Stomach (tissue), 4 donors: ENCODE results near the gene CYFIP1.

Source experiments
- CTCF ChIP-seq, 7 experiments: fragments of 450-650 bp in 4 of 7; fragments of 200-600 bp in 3 of 7; sonication (generic) in 3 of 7; IDR thresholded peaks; one replicate each; pipeline ENCODE4 v1.5.1; 2016 to 2019; ENCODE audit warnings: antibody characterized with exemption in 7 of 7, control low read depth in 2 of 7, mild to moderate bottlenecking in 1 of 7
- POLR2A ChIP-seq, 4 donors: fragments of 450-650 bp; IDR thresholded peaks; one replicate each; pipeline ENCODE4 v1.6.1; 2016; ENCODE audit warnings: antibody characterized with exemption in 4 of 4, control low read depth in 2 of 4, mild to moderate bottlenecking in 1 of 4, moderate library complexity in 1 of 4
- POLR2AphosphoS5 ChIP-seq, 3 donors: sonication (generic); formaldehyde crosslinking; IDR thresholded peaks; one replicate each; pipeline ENCODE4 v1.6.1; 2016; ENCODE audit warnings: antibody characterized with exemption in 3 of 3

- no peak for TF ChIP-seq CTCF (IDR thresholded peaks at IDR 0.05)
- no peak for TF ChIP-seq POLR2A (IDR thresholded peaks at IDR 0.05)
- TF ChIP-seq POLR2AphosphoS5 (IDR thresholded peaks at IDR 0.05): no peak
Observed at GRCh38 chr15:22915866-22916515, 64.2 kb downstream of the CYFIP1 start.
